ENCODE measurements around the gene FUT4.
"Not testable (repeated sequence)": the region's sequence is repeated elsewhere in the genome, so short reads cannot be mapped to it uniquely, and the experiment has no call there.

FUT4 gene

GRCh38 chr11:94533696-94534630 is 9.8 kb upstream of the FUT4 start:
- DNase-seq: no peak

- DNase-seq: no peak
Measured at GRCh38 chr11:94536386-94536785, 7.3 kb upstream of the FUT4 start.

DNA sequence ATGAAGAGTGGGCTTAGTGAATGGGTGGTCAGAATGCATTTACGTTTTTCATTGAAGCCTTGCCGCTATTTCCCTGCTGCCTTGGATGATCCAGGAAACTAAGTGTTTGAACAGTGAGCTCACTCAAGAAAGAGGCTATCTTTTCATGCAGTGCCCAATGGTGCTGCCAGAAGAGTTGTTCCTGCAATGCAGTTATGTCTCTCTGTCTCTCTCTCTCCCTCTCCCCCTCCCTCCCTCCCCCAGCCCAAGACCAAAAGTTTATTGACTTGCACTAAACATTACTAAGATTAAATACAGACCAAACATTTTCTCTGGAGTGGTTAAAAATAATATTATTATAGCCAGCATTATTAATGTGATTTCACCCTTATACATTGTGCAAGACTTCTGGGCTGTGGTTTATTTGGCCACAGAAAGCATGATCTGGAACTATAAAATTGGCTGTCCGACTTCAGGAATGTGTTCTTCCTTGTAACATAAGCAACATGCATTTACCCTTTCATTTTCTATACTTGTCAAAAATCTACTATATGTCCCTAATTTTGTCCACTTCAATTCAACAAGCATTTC is 6.6 kb upstream of the FUT4 start:
- DNase-seq: no peak

GRCh38 chr11:94539420-94539819 is 4.3 kb upstream of the FUT4 start:
- no peak for DNase-seq

GRCh38 chr11:94544646-94545263 is 1.0 kb downstream of the FUT4 start:
- DNase-seq: no peak

DNA sequence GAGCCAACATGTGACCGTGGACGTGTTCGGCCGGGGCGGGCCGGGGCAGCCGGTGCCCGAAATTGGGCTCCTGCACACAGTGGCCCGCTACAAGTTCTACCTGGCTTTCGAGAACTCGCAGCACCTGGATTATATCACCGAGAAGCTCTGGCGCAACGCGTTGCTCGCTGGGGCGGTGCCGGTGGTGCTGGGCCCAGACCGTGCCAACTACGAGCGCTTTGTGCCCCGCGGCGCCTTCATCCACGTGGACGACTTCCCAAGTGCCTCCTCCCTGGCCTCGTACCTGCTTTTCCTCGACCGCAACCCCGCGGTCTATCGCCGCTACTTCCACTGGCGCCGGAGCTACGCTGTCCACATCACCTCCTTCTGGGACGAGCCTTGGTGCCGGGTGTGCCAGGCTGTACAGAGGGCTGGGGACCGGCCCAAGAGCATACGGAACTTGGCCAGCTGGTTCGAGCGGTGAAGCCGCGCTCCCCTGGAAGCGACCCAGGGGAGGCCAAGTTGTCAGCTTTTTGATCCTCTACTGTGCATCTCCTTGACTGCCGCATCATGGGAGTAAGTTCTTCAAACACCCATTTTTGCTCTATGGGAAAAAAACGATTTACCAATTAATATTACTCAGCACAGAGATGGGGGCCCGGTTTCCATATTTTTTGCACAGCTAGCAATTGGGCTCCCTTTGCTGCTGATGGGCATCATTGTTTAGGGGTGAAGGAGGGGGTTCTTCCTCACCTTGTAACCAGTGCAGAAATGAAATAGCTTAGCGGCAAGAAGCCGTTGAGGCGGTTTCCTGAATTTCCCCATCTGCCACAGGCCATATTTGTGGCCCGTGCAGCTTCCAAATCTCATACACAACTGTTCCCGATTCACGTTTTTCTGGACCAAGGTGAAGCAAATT is 1.8 kb downstream of the FUT4 start:
- no peak for DNase-seq

- DNase-seq: no peak
Measured at GRCh38 chr11:94546162-94546470, 2.4 kb downstream of the FUT4 start.

DNA sequence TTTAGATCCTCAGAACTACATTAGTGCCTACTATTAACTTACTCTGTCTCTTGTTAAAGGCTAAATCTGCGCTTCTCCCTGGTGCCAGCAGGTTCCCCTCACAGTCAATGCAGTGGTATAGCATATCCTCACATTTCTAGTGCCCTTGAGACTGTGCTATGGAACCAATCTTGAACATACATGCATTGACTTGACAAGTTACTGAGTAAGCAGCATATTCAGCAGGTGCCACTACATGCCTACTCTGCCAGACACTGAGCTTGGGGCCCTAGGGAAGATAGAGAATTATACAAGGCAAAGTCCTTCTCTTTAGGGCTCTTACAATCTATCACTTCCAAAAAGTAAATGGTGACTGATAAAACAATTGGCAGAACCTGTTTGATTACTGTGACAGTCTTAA is 3.2 kb downstream of the FUT4 start:
- no peak for DNase-seq

DNA sequence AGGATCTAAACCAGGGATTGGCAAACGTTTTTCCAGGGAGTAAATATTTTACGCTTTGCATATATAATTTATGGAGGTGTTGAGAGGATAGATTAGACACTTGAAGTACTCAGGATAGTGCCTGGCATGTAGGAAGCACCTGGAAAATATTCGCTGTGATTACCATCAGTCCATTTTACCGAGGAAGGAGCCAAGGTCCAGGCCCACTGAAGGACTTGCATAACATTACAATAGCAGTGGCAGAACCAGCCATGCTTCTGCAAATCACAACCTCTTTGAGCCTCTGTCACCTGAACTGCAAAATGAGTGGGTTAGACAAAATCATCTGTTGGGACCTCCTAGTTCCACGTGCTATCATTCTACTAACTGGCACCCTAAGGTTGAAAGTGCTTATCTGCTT is 5.4 kb downstream of the FUT4 start:
- no peak for DNase-seq

- no peak for DNase-seq
Measured at GRCh38 chr11:94550513-94550912, 6.8 kb downstream of the FUT4 start.

DNA sequence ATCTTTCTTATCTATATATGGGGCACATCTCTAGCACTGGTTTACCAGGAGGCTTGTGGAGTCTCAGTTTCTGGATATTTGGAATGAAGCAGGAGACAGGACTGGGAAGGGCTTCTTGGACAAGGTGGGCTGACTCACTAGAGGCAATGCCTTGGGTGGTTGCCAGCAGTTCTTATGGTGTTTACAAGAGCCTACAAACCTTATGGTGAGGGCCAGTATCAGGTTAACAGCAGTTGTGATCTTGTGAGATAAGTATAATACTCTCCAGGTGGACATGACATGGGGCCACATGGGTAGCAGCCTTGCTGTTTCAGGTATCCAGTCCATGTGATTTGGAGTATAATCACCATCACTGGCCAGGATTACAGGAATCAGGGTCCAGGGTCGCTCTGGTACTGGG is 10.2 kb downstream of the FUT4 start:
- DNase-seq: no peak

DNA sequence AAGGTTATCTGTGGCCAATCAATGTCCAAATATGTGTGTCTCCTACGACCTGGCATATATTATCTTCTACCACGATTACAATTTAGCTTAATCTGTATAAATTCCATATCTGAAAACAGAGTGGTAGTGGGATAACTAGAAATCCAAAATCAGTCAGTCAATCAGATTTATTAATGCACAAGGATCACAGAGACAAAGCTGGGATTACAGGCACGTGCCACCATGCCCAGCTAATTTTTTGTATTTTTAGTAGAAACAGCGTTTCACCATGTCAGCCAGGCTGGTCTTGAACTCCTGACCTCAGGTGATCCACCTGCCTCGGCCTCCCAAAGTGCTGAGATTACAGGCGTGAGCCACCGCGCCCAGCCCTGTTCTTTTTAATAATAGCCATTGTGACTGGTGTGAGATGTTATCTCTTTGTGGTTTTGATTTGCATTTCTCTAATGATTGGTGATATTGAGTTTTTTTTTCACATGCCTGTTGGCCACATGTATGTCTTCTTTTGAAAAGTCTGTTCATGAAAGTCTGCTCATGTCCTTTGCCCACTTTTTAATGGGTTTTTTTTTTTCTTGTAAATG is 12.1 kb downstream of the FUT4 start:
- DNase-seq: not testable (repeated sequence)

- DNase-seq: no peak
Measured at GRCh38 chr11:94557421-94557820, 13.7 kb downstream of the FUT4 start.

- no peak for DNase-seq
Measured at GRCh38 chr11:94557992-94558391, 14.3 kb downstream of the FUT4 start.

DNA sequence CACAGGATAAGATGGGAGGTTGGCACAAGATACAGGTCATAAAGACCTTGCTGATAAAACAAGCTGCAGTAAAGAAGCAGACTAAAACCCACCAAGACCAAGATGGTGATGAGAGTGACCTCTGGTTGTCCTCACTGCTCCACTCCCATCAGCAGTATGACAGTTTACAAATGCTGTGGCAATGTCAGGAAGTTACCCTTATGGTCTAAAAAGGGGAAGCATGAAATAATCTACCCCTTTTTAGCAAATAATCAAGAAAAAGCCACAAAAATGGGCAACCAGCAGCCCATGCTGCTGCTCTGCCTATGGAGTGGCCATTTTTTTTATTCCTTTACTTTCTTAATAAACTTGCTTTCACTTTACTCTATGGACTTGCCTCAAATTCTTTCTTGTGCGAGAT is 14.7 kb downstream of the FUT4 start:
- no peak for DNase-seq

- no peak for DNase-seq
Measured at GRCh38 chr11:94558932-94559331, 15.2 kb downstream of the FUT4 start.

GRCh38 chr11:94559361-94559760 is 15.6 kb downstream of the FUT4 start:
- no peak for DNase-seq

GRCh38 chr11:94560834-94561233 is 17.1 kb downstream of the FUT4 start:
- DNase-seq: no peak

GRCh38 chr11:94563176-94563847 is 19.6 kb downstream of the FUT4 start:
- DNase-seq: no peak

DNA sequence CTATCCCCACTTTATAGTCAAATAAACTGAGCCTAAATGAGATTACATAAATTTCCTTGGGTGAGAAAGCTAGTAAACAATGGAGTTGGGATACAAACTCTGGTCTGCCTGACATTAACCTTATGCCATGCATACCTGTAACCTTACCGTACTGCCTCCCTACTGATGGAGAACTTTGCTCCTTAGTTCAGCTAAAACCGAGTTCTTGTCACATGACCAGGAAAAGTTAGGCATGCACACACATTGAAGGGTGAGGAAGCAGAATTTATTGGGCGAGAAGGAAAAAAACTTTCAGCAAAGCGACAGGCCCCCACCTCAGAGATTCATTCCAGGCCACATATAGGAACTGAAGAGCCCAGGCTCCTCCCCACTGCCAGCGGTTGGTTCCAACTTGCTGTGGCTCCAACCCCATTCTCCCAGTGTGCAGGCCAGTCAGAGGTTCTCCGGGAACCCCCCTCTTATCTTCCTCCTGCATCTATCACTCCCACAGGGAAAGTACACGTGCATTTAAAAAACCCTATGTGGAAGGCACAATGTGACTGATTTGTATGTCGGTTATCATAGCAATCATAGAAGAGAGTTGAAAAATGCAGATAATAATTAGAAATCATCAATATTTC is 20.2 kb downstream of the FUT4 start:
- DNase-seq: no peak

GRCh38 chr11:94567181-94567670 is 23.5 kb downstream of the FUT4 start, which contains the start of gene PIWIL4:
Gene PIWIL4 (plus strand): TSS chr11:94567368. CDS start chr11:94567519, 151 bp downstream.
- no peak for DNase-seq

All from NCI-H2227 treated with DMSO at 0.1 percent for 48 hours (cell line).